Astrocyte of the cerebellum (primary cell): ENCODE results near the gene NTN4.
A peak's percentile ranks its signal among the peaks of the same experiment; 100 is the strongest.

Source experiments
- DNase-seq: peaks from one replicate; pipeline ENCODE4 v3.0.0-alpha.2; 2011; ENCODE audit warnings: low read depth
- H3K4me3 ChIP-seq: 2 replicates; pipeline ENCODE4 v1.5.1; 2011; ENCODE audit warnings: mild to moderate bottlenecking, low read depth, low read length, moderate library complexity
- CTCF ChIP-seq: IDR thresholded peaks from 2 replicates; pipeline ENCODE4 v1.5.1; 2012; ENCODE audit warnings: low read length, low read depth, moderate library complexity, mild to moderate bottlenecking; ENCODE audit errors: missing control alignments
- in situ Hi-C: cut with HindIII; loops from 2 replicates; pipeline ENCODE4 v1.10.0; 2017; ENCODE audit warnings: low sequenced_read_pairs

Gene NTN4

GRCh38 chr12:95703986-95704385 lies 86.6 kb downstream of the NTN4 start:
- no peak overlapping the region for H3K4me3 ChIP-seq
- DNase-seq: no peak
- no peak for TF ChIP-seq CTCF
- in situ Hi-C loops: no loop called here

GRCh38 chr12:95701722-95702418 lies 88.7 kb downstream of the NTN4 start:
- TF ChIP-seq CTCF: no peak
- no peak for DNase-seq
- H3K4me3 ChIP-seq: no peak overlapping the region
- in situ Hi-C loops: no loop called here

- in situ Hi-C loops: no loop called here
- DNase-seq: no peak
- H3K4me3 ChIP-seq: no peak overlapping the region
- no peak for TF ChIP-seq CTCF
Measured at GRCh38 chr12:95701275-95701674, 89.3 kb downstream of the NTN4 start.

GRCh38 chr12:95700316-95700785 lies 90.2 kb downstream of the NTN4 start:
- no peak for TF ChIP-seq CTCF
- no peak overlapping the region for H3K4me3 ChIP-seq
- peak; percentile 98 for DNase-seq
- in situ Hi-C loops: no loop called here

- TF ChIP-seq CTCF: no peak
- DNase-seq: no peak
- no peak overlapping the region for H3K4me3 ChIP-seq
- in situ Hi-C loops: no loop called here
Measured at GRCh38 chr12:95699579-95699978, 91.0 kb downstream of the NTN4 start.

GRCh38 chr12:95694136-95694535 lies 96.4 kb downstream of the NTN4 start:
- no peak for DNase-seq
- TF ChIP-seq CTCF: no peak
- H3K4me3 ChIP-seq: no peak overlapping the region
- in situ Hi-C loops: no loop called here

- in situ Hi-C loops: no loop called here
- TF ChIP-seq CTCF: no peak
- no peak for DNase-seq
- no peak overlapping the region for H3K4me3 ChIP-seq
Measured at GRCh38 chr12:95693689-95694088, 96.9 kb downstream of the NTN4 start.
